K562 (cell line): ENCODE data around the gene MAP3K2. TPM values are rescaled to one million over a fixed set of nuclear protein-coding genes. Genes with fewer than 3 reads are reported as not detected.

Source experiments
- ATAC-seq: fragments of 200-7000 bp; cut with Tn5 transposase; 3 replicates; pipeline ENCODE4 v1.9.1; 2020; ENCODE audit warnings: moderate library complexity
- BruUV-seq: library from RNA; stranded (reverse); fragments of 400-500 nt; replicated peaks from 2 replicates; lab custom pipeline; 2021; lab: Mats Ljungman, UMichigan
- CTCF ChIA-PET: fragments of 300-600 bp; formaldehyde crosslinking; extraction: SDS; loops from one replicate; lab custom pipeline; 2021; ENCODE audit warnings: low intra/inter-chr PET ratio; lab: Yijun Ruan, JAX
- POLR2A ChIA-PET: fragments of 300-600, 350-650 bp; sonication (Branson Sonifier 250); formaldehyde crosslinking; extraction: SDS; loops from one replicate; lab custom pipeline; 2021; ENCODE audit warnings: antibody characterized with exemption, inconsistent platforms; lab: Yijun Ruan, JAX
- DNase-seq, 4 experiments: peaks; one replicate each; pipeline versions ENCODE4 v3.0.0 to v3.0.0-alpha.2; 2011 to 2018; ENCODE audit warnings: low spot score in 3 of 4, mixed read lengths in 3 of 4; ENCODE audit errors: extremely low read depth in 1 of 4
- FAIRE-seq: peaks from 2 replicates; lab custom pipeline; 2011; peaks lifted over from hg19 to GRCh38; lab: Jason Lieb, UNC
- H2AFZ ChIP-seq: 2 replicates; pipeline ENCODE4 v1.6.0; 2011; ENCODE audit warnings: low read depth, low read length, control low read depth, inconsistent platforms
- H3K27ac ChIP-seq: fragments of 200-600 bp; 3 replicates; pipeline ENCODE4 v1.8.0; 2011; ENCODE audit warnings: low read depth, mild to moderate bottlenecking, control low read depth, inconsistent platforms, low read length, moderate library complexity, mixed read lengths; ENCODE audit errors: extremely low read depth
- H3K27me3 ChIP-seq, 2 experiments: fragments of 300-600 bp in 1 of 2; 2 replicates in 1 of 2; 3 replicates in 1 of 2; pipeline versions ENCODE4 v1.6.0 to v1.8.0; 2011; ENCODE audit warnings: inconsistent platforms in 2 of 2, low read length in 2 of 2, mild to moderate bottlenecking in 1 of 2, mixed read lengths in 1 of 2, moderate library complexity in 1 of 2; ENCODE audit not compliant: control insufficient read depth in 2 of 2, insufficient read depth in 2 of 2
- H3K36me3 ChIP-seq: fragments of 300-600 bp; 3 replicates; pipeline ENCODE4 v1.8.0; 2011; ENCODE audit warnings: mild to moderate bottlenecking, low read length, inconsistent platforms; ENCODE audit not compliant: control insufficient read depth, insufficient read depth
- H3K4me1 ChIP-seq, 2 experiments: fragments of 200-600 bp in 1 of 2; replicated peaks in 1 of 2; 2 replicates in 1 of 2; 3 replicates in 1 of 2; pipeline versions ENCODE4 v1.5.1 to v1.8.0; 2011; ENCODE audit warnings: inconsistent platforms in 2 of 2, low read length in 2 of 2, mild to moderate bottlenecking in 1 of 2, mixed read lengths in 1 of 2, moderate library complexity in 1 of 2; ENCODE audit not compliant: control insufficient read depth in 2 of 2, insufficient read depth in 2 of 2
- H3K4me2 ChIP-seq: 2 replicates; pipeline ENCODE4 v1.6.1; 2011; ENCODE audit warnings: low read length, control low read depth, inconsistent platforms, mixed read lengths; ENCODE audit not compliant: insufficient read depth
- H3K4me3 ChIP-seq: fragments of 200-600 bp; sonication (generic), shearing (Covaris generic); 2 replicates; pipeline ENCODE4 v1.5.1; 2016; ENCODE audit warnings: control low read depth, inconsistent platforms
- H3K79me2 ChIP-seq: fragments of 200-600 bp; 3 replicates; pipeline ENCODE4 v1.8.0; 2011; ENCODE audit warnings: low read length, inconsistent platforms; ENCODE audit not compliant: control insufficient read depth, insufficient read depth
- H3K9ac ChIP-seq, 2 experiments: 2 replicates each; pipeline versions ENCODE4 v1.6.0 to v1.6.1; 2011; ENCODE audit warnings: low read depth in 2 of 2, low read length in 2 of 2, control low read depth in 1 of 2, inconsistent platforms in 1 of 2, mild to moderate bottlenecking in 1 of 2, mixed read lengths in 1 of 2; ENCODE audit not compliant: insufficient read depth in 1 of 2
- H3K9me1 ChIP-seq: one replicate; pipeline ENCODE4 v1.6.0; 2011; ENCODE audit warnings: inconsistent platforms, mild to moderate bottlenecking, low read length, moderate library complexity; ENCODE audit not compliant: control insufficient read depth, insufficient read depth
- H3K9me3 ChIP-seq: replicated peaks from 2 replicates; pipeline ENCODE4 v1.5.1; 2011; ENCODE audit warnings: low read depth, low read length, inconsistent platforms; ENCODE audit not compliant: control insufficient read depth, insufficient read depth
- H4K20me1 ChIP-seq: replicated peaks from 2 replicates; pipeline ENCODE4 v1.6.1; 2011; ENCODE audit warnings: low read length, inconsistent platforms, mixed read lengths; ENCODE audit not compliant: control insufficient read depth, insufficient read depth
- CHD2 ChIP-seq: IDR thresholded peaks from 2 replicates; pipeline ENCODE4 v1.6.1; 2011; ENCODE audit warnings: low read depth, low read length
- HDAC1 ChIP-seq, 2 experiments: fragments of 450-650 bp; IDR thresholded peaks; 2 replicates each; pipeline ENCODE4 v1.6.1; 2016 to 2017; ENCODE audit warnings: inconsistent platforms in 1 of 2, mild to moderate bottlenecking in 1 of 2, moderate library complexity in 1 of 2
- POLR2A ChIP-seq: fragments of 450-650 bp; conservative IDR thresholded peaks from 2 replicates; pipeline ENCODE4 v1.6.1; 2016
- RBM34 ChIP-seq: fragments of 200-400 bp; formaldehyde crosslinking; IDR thresholded peaks from 2 replicates; pipeline ENCODE4 v1.6.1; 2018; ENCODE audit warnings: low read length, borderline replicate concordance; ENCODE audit not compliant: insufficient read depth
- SMARCC2 ChIP-seq: fragments of 450-650 bp; IDR thresholded peaks from 2 replicates; pipeline ENCODE4 v1.6.1; 2017; ENCODE audit warnings: antibody characterized with exemption, moderate library complexity, mild to moderate bottlenecking, low read depth
- U2AF1 ChIP-seq: fragments of 200-400 bp; formaldehyde crosslinking; optimal IDR thresholded peaks from 2 replicates; pipeline ENCODE3; 2017; ENCODE audit warnings: mild to moderate bottlenecking, low read depth, low read length, moderate library complexity
- WGBS: fragments of 100-300 bp; shearing (Covaris generic); methylation state at CpG from one replicate; pipeline ENCODE4 v1.1.6; 2016; ENCODE audit warnings: low coverage, mixed read lengths; ENCODE audit not compliant: insufficient coverage; ENCODE audit errors: missing lambda C conversion rate; 5-methylcytosine and 5-hydroxymethylcytosine counted together
- in situ Hi-C: fragments of 300-500 bp; cut with MboI; formaldehyde crosslinking; loops from 4 replicates; pipeline ENCODE4 v1.15.0; 2018; ENCODE audit warnings: inconsistent platforms, mixed read lengths
- intact Hi-C: fragments of 100-400 bp; cut with micrococcal nuclease; formaldehyde crosslinking; loops from 2 replicates; pipeline ENCODE4 v1.14.2; 2022
- polyA plus RNA-seq, 8 experiments: library from polyadenylated mRNA; depleted of rRNA in 4 of 8; stranded (reverse) in 5 of 8; unstranded in 3 of 8; fragments of >200 nt; fragmentation: Nextera tagmentation in 2 of 8; fragmentation: Illumina TruSeq in 1 of 8; extraction: Ambion mirVana in 2 of 8; extraction: Trizol in 1 of 8; gene quantifications; 2 replicates each; pipeline versions ENCODE4 v1.2.1 to v1.2.3, GENCODE V29; 2011 to 2014; ENCODE audit warnings: inconsistent platforms in 1 of 8, missing spikeins in 1 of 8
- total RNA-seq, 7 experiments: library from RNA; depleted of rRNA in 6 of 7; stranded (reverse); fragments of >200 nt in 6 of 7; fragmentation: Illumina TruSeq in 2 of 7; extraction: Trizol in 2 of 7; gene quantifications; 2 replicates each; pipeline versions ENCODE4 v1.2.1 to v1.2.3, GENCODE V29; 2011 to 2021; ENCODE audit warnings: low replicate concordance in 1 of 7
- TF ChIP-seq, protein P1 (sequence below): fragments of 450-650 bp; IDR thresholded peaks from 2 replicates; pipeline ENCODE4 v1.6.1; 2018; ENCODE audit not compliant: partially characterized antibody
- TF ChIP-seq, protein P2 (sequence below), 3 experiments: fragments of 200-800 bp in 1 of 3; sonication (Bioruptor generic) in 1 of 3; sonication (generic) in 1 of 3; formaldehyde crosslinking in 1 of 3; IDR thresholded peaks; 2 replicates each; pipeline versions ENCODE4 v1.6.1 to v1.8.0; 2016 to 2022; ENCODE audit warnings: mild to moderate bottlenecking in 2 of 3, missing compliant biosample characterization in 2 of 3, missing genetic modification characterization in 2 of 3, missing genetic modification reagents in 1 of 3
- TF ChIP-seq, protein P3 (sequence below): fragments of 450-650 bp; IDR thresholded peaks from 2 replicates; pipeline ENCODE4 v1.7.0; 2016; ENCODE audit warnings: borderline replicate concordance

The MAP3K2 gene
- total and polyA plus RNA-seq, 9 of the 15 experiments (the other 6 are each of a cell fraction or from before 2014, with no cell fraction given) = 1.2 to 14.2 (median 5.7) TPM

DNA sequence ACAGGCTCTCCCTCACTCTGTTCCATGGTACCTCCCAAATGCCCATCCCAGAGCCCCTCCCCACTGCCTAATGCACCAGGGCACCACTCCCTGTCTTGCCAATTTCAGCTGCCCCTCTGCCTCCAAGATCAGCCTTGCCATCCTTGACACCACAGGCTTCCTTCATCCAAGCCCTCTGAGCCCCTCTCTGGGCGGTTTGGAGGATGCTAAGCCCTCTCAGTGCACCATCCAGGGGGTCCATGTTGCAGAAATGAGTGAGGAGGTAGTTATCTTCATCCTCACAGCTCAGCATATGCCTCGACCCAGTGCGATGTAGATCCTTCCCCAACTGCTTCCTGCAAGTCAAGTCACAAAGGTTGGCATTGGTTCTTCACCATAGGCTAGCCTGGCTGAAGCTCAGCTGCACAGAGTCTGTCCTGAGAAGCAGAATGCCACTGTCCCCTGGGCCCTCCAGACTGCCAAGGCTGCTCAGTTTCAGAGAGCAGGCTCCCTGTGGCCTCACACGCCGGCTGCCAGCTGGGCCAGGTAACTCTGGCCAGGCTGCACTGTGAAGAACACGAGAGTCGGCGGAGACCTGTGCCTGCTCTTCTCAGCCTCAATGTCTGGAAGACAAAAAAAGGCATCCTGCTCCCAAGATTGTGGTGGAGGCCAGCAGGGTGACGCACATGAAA is 9.9 kb upstream of the MAP3K2 start (continued):
- TF ChIP-seq, protein P1, sequence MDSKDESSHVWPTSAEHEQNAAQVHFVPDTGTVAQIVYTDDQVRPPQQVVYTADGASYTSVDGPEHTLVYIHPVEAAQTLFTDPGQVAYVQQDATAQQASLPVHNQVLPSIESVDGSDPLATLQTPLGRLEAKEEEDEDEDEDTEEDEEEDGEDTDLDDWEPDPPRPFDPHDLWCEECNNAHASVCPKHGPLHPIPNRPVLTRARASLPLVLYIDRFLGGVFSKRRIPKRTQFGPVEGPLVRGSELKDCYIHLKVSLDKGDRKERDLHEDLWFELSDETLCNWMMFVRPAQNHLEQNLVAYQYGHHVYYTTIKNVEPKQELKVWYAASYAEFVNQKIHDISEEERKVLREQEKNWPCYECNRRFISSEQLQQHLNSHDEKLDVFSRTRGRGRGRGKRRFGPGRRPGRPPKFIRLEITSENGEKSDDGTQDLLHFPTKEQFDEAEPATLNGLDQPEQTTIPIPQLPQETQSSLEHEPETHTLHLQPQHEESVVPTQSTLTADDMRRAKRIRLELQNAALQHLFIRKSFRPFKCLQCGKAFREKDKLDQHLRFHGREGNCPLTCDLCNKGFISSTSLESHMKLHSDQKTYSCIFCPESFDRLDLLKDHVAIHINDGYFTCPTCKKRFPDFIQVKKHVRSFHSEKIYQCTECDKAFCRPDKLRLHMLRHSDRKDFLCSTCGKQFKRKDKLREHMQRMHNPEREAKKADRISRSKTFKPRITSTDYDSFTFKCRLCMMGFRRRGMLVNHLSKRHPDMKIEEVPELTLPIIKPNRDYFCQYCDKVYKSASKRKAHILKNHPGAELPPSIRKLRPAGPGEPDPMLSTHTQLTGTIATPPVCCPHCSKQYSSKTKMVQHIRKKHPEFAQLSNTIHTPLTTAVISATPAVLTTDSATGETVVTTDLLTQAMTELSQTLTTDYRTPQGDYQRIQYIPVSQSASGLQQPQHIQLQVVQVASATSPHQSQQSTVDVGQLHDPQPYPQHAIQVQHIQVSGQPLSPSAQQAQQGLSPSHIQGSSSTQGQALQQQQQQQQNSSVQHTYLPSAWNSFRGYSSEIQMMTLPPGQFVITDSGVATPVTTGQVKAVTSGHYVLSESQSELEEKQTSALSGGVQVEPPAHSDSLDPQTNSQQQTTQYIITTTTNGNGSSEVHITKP = peak; percentile 1
- TF ChIP-seq, protein P2, sequence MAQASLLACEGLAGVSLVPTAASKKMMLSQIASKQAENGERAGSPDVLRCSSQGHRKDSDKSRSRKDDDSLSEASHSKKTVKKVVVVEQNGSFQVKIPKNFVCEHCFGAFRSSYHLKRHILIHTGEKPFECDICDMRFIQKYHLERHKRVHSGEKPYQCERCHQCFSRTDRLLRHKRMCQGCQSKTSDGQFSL (CRISPR knock-in tag; IDR thresholded peaks at IDR 0.05) = 0 out of 2 replicates have a peak, but pooled peaks have one; percentile 24
- TF ChIP-seq, protein P2 (tag; IDR thresholded peaks at IDR 0.05) = no peak

DNA sequence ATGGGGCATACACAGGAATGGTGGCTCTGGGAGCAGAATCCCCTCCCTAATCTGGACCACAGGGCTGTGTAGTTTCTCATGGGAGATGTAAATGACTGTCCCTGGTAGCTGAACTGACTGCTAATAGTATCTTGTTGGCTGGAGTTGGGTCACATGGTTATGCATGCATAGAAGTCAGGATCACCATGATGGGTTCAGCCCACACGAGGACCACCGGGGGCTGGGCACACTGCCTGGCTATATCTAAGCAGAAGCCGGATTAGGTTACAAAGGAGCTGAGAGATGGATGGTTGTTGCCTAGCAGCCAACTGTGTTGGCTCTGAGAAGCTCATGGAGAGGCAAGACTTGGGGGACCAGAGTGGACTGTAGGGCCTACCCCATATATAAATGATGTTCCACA is 6.7 kb upstream of the MAP3K2 start:
- Histone ChIP-seq H3K36me3 (no peaks in the 10 kb centered on the region), H3K4me3 (no peak overlapping the region), H2AFZ (no peak overlapping the region), H3K9me3 (no peaks in the 10 kb centered on the region), H3K79me2 (no peaks in the 10 kb centered on the region), H3K27ac (no peak overlapping the region), H3K4me2 (no peak overlapping the region), H3K4me1 (peaks cover 13 to 34% of the 10 kb centered on the region in 2 experiments)
- intact Hi-C loops = no loop called here
- POLR2A ChIA-PET = interaction anchor here (0.6 kb wide), 1 partner anchor 25 kb away, joined by 3 read pairs; no protein-coding TSS in a partner anchor
- no TSS peak for BruUV-seq
- no peak for FAIRE-seq
- TF ChIP-seq HDAC1 (IDR thresholded peaks at IDR 0.05) (no peak), CHD2 (no peak), SMARCC2 (no peak), POLR2A (no peak), RBM34 (no peak), U2AF1 (no peak)
- TF ChIP-seq, protein P3, sequence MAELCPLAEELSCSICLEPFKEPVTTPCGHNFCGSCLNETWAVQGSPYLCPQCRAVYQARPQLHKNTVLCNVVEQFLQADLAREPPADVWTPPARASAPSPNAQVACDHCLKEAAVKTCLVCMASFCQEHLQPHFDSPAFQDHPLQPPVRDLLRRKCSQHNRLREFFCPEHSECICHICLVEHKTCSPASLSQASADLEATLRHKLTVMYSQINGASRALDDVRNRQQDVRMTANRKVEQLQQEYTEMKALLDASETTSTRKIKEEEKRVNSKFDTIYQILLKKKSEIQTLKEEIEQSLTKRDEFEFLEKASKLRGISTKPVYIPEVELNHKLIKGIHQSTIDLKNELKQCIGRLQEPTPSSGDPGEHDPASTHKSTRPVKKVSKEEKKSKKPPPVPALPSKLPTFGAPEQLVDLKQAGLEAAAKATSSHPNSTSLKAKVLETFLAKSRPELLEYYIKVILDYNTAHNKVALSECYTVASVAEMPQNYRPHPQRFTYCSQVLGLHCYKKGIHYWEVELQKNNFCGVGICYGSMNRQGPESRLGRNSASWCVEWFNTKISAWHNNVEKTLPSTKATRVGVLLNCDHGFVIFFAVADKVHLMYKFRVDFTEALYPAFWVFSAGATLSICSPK = no peak
- TF ChIP-seq, all 486 proteins: peak for 0
- no peak for ATAC-seq
- no peak overlapping the region for H3K9ac ChIP-seq
- H3K27me3 ChIP-seq = no peaks in the 10 kb centered on the region; a peak in 1 of 5 replicates
- DNase-seq = no peak
- CTCF ChIA-PET = no interaction called here
- H4K20me1 ChIP-seq = no peaks in the 10 kb centered on the region
- no peaks in the 10 kb centered on the region for H3K9me1 ChIP-seq
- 44% methylated on average over 3 of the region's 3 CpGs for WGBS
- in situ Hi-C loops = no loop called here
